AG09309 (cell line): ENCODE measurements around the gene DOCK9.

ENCODE experiments used
- DNase-seq: peaks from one replicate; pipeline ENCODE4 v3.0.0-alpha.2; 2010; ENCODE audit warnings: low read depth
- H3K4me3 ChIP-seq: 2 replicates; pipeline ENCODE4 v1.5.1; 2011; ENCODE audit warnings: mild to moderate bottlenecking, low read depth, low read length, moderate library complexity; ENCODE audit not compliant: control insufficient read depth
- CTCF ChIP-seq: IDR thresholded peaks from 2 replicates; pipeline ENCODE4 v1.5.1; 2011; ENCODE audit warnings: mild to moderate bottlenecking, low read depth, low read length, inconsistent platforms; ENCODE audit not compliant: insufficient read depth, control insufficient read depth; ENCODE audit errors: missing control alignments

DOCK9 gene

GRCh38 chr13:98981369-98982080, 3.7 kb upstream of the DOCK9 start:
- DNase-seq, result no peak
- H3K4me3 ChIP-seq, result no peak overlapping the region
- no peak for TF ChIP-seq CTCF

- TF ChIP-seq CTCF, result no peak
- H3K4me3 ChIP-seq, result no peak overlapping the region
- DNase-seq, result no peak
Observed at GRCh38 chr13:98979012-98979660, 1.3 kb upstream of the DOCK9 start.

DNA sequence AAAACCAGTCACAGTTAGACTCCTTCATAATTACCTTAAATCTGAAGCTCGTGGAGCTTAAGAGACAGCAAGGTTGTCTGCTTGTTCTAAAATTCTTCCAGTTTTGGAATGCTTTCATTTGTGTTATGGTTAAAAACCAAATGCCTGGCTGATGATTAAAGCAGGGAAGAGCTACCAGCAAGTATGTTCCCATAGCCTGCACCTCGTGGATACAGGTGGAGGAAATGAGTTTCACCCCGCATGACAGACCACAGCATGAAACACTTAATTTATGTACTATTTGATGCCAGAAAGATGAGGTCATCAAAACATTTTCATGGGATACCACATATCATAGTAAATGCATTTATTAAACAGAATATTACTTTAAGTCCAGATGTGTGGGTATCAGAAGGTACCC, 416 bp upstream of the DOCK9 start:
- TF ChIP-seq CTCF, result no peak
- no peak for DNase-seq
- H3K4me3 ChIP-seq, result peak overlapping the region; percentile 42

- no peak for DNase-seq
- no peak overlapping the region for H3K4me3 ChIP-seq
- TF ChIP-seq CTCF, result no peak
Observed at GRCh38 chr13:98976941-98977340, 923 bp downstream of the DOCK9 start.

DNA sequence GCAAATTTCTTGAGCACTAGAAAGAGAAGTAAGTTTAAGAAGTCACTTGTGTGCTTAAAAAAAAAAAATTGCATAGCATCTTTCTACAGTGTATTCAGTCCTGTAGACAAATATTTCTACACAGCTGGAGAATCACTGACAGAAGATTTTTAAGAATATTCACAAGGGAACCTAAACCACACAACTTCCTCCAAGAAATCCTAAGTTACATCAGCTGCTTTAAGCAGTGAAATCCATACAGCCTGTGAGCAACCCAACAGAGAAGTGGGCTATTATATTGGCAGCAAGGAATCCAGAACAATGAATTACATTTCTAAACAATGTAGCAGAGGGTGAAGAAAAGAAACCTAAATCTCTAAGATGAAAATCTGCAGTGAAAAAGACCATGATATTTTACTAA, 1.5 kb downstream of the DOCK9 start:
- TF ChIP-seq CTCF, result no peak
- H3K4me3 ChIP-seq, result no peak overlapping the region
- DNase-seq, result no peak

DNA sequence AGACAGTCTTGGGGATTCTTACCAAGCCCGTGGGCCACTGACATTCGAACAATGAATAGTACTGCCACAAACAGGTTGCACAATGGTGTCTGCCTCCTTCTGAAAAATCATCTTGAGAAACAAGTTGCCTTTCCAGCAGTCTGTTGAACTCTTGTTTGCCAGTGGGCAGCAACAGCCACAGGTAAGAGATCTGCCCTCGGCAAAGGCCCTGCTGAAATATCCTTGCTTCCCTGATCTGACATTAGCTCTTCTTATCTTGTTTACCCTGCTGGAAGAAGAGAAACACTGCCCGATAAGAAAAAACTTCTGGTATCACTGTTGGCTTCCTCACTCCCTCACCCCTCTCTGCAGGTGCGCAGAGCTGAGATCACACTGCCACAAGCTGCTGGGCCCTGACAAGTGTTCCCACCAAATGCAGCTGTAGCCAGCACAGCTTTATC, 2.0 kb downstream of the DOCK9 start:
- H3K4me3 ChIP-seq, result no peak overlapping the region
- TF ChIP-seq CTCF, result no peak
- DNase-seq, result no peak
